D721Med (cell line): ENCODE data around the gene CCDC187.

Experiments
- DNase-seq: peaks from one replicate; pipeline ENCODE4 v3.0.0; 2011; ENCODE audit warnings: low spot score; ENCODE audit not compliant: insufficient read length
- FAIRE-seq: peaks from 2 replicates; lab custom pipeline; 2011; peaks lifted over from hg19 to GRCh38; lab: Jason Lieb, UNC
- TF ChIP-seq, protein P1 (sequence below): IDR thresholded peaks from 2 replicates; pipeline ENCODE4 v1.5.1; 2012; ENCODE audit warnings: mild to moderate bottlenecking, control low read depth; ENCODE audit not compliant: insufficient read depth; ENCODE audit errors: missing control alignments

The CCDC187 gene

DNA sequence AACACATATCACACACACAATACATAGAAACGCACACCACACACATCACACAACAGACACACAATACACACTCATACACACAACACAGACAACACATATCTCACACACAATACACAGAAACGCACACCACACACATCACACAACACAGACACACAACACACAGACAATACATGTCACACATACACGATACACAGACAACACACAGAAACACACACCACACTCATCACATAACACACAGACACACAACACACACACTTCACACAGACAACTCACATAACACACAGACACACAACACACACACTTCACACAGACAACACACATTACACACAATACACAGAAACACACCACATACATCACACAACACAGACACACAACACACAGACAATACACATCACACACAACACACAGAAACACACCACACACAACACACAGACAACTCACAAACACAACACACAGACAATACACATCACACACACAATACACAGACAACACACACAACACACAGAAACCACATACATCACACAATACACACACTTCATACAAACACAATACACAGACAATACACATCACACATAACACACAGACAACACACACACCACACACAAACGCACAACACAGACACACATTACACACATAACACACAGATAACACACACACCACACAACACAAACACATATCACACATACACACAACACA lies 4.3 kb upstream of the CCDC187 start:
- FAIRE-seq (no peak), DNase-seq (no peak)
- TF ChIP-seq, protein P1, sequence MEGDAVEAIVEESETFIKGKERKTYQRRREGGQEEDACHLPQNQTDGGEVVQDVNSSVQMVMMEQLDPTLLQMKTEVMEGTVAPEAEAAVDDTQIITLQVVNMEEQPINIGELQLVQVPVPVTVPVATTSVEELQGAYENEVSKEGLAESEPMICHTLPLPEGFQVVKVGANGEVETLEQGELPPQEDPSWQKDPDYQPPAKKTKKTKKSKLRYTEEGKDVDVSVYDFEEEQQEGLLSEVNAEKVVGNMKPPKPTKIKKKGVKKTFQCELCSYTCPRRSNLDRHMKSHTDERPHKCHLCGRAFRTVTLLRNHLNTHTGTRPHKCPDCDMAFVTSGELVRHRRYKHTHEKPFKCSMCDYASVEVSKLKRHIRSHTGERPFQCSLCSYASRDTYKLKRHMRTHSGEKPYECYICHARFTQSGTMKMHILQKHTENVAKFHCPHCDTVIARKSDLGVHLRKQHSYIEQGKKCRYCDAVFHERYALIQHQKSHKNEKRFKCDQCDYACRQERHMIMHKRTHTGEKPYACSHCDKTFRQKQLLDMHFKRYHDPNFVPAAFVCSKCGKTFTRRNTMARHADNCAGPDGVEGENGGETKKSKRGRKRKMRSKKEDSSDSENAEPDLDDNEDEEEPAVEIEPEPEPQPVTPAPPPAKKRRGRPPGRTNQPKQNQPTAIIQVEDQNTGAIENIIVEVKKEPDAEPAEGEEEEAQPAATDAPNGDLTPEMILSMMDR, result no peak

DNA sequence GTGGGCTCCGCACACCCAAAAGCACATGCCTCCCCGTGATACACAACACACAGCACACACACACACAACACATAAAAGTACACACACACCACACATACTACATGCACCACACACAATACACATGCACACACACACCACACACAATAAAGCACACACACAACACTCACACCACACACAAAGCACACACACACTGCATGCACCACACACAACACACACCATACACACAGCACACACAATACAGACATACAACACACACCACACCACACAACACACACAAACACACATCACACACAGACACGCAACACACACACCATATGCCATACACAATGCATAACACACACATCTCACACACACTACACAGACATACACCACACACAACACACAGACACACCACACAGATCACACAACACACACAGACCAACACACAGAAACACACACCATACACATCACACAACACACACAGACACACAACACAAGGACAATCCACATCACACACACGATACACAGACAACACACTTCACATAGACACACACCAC lies 3.4 kb upstream of the CCDC187 start:
- DNase-seq, result no peak

DNA sequence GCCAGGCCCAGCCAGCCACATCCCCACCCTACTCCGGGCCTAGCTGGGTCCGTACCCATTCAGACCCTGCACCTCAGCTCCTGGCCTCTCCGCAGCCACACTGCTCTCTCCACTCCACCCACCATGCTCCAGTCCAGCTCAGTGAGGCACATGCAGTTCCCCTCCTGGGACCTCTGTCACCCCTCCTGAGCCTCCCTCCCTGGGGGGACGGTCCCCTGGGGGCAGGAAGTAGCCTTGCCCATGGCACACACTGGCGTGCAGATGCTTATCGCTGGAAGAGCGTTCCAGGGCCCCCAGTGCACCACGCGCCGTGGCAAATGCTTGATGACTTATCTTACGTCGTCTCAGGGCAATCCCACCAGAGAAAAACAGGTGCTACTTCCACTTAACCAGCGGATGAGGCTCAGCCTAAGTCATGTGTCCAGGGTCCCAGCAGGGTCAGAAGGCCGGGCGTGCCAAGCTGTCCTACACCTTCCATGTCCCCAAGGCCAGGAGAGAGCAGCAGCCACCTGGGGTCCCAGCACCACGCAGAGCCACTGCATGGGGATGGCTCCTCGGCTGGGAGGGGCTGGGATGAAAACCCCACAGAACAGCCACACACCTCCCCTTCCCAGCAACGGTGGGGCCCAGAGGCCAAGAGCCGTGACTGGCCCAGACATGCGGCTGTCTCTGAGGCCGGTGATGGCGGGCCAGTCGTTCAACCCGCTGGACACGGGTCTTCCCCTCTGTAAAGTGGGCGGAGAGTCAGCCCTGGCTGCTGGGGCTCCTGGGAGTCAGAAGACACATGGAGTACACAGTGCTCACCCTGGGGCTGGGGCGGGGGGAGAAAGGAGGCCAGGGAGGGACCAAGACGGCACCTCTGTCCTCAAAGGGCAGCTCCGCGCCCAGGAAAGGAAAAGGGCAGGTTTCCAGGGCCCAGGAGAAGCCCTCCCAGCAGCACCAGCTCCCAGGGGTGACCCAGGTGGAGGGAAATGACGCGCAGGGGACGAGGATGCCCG lies 2.6 kb upstream of the CCDC187 start:
- no peak for DNase-seq
- FAIRE-seq, result no peak
- TF ChIP-seq, protein P1, result no peak

More for the DNA sequence above, 3.4 kb upstream of the CCDC187 start:
- FAIRE-seq, result no peak
- TF ChIP-seq, protein P1, result no peak

DNA sequence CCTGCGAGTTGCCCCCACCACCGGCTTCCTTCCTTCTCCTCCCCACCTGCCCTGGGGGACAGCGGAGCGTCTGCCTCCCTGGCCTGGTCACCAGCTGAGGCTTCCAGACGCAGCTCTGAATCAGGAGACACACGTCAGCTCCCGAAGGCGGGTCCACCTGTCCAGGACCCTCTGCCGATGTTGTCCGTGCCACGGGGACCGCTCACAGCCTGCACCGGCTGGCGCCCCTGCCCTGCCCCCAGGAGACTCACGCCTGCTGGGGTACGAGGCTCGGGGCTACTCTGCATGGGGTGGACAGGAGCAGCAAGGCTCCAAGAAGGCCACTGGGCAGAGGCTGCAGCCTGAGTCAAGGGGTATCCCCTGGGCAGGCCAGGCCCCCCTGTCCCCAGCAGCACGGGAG lies 1.9 kb upstream of the CCDC187 start:
- TF ChIP-seq, protein P1, result no peak
- FAIRE-seq (no peak), DNase-seq (no peak)

DNA sequence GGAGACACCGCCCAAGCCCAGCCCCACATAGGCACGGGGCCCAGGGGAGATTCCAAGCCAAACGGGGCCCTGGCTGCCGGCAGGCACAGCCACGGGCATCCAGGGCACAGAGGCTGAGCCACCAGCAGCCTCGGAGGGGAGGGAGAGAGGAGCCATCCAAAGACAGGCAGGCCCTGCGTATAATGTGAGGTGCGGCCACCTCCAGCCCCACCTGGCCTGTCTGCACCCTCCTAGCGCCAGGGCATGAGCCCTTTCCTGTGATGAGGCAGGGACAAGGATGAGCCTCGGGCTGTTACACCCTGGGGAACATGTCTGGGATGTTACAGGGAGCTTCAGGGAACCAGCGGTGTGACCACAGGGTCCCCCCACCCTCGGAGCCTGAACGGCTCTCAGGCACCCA lies 1.1 kb upstream of the CCDC187 start:
- TF ChIP-seq, protein P1, result no peak
- DNase-seq (no peak), FAIRE-seq (no peak)

- DNase-seq (no peak), FAIRE-seq (no peak)
- TF ChIP-seq, protein P1, result no peak
Observed at GRCh38 chr9:136304456-136304855, 562 bp upstream of the CCDC187 start.
